ENCODE data around the gene ADAMTS14.
A peak's percentile ranks its signal among the peaks of the same experiment; 100 is the strongest.
"Not testable (repeated sequence)": the region's sequence is repeated elsewhere in the genome, so short reads cannot be mapped to it uniquely, and the experiment has no call there.

Gene ADAMTS14

GRCh38 chr10:70660722-70661121 lies 11.6 kb upstream of the ADAMTS14 start:
- no peak for DNase-seq (ENCODE audit: low read depth)
- no peak for TF ChIP-seq CTCF (IDR thresholded peaks at IDR 0.05; ENCODE audit: low read length, missing control alignments)
- no peak overlapping the region for H3K4me3 ChIP-seq (replicated peaks; ENCODE audit: low read depth, low read length)

- no peak for TF ChIP-seq CTCF (IDR thresholded peaks at IDR 0.05; ENCODE audit: low read length, missing control alignments)
- no peak for DNase-seq (ENCODE audit: low read depth)
- H3K4me3 ChIP-seq (replicated peaks; ENCODE audit: low read depth, low read length) = no peak overlapping the region
Observed at GRCh38 chr10:70661623-70662361, 10.5 kb upstream of the ADAMTS14 start.

GRCh38 chr10:70662362-70663220 lies 9.7 kb upstream of the ADAMTS14 start:
- no peak for DNase-seq (ENCODE audit: low read depth)
- H3K4me3 ChIP-seq (replicated peaks; ENCODE audit: low read depth, low read length) = no peak overlapping the region
- TF ChIP-seq CTCF (IDR thresholded peaks at IDR 0.05; ENCODE audit: low read length, missing control alignments) = no peak

DNA sequence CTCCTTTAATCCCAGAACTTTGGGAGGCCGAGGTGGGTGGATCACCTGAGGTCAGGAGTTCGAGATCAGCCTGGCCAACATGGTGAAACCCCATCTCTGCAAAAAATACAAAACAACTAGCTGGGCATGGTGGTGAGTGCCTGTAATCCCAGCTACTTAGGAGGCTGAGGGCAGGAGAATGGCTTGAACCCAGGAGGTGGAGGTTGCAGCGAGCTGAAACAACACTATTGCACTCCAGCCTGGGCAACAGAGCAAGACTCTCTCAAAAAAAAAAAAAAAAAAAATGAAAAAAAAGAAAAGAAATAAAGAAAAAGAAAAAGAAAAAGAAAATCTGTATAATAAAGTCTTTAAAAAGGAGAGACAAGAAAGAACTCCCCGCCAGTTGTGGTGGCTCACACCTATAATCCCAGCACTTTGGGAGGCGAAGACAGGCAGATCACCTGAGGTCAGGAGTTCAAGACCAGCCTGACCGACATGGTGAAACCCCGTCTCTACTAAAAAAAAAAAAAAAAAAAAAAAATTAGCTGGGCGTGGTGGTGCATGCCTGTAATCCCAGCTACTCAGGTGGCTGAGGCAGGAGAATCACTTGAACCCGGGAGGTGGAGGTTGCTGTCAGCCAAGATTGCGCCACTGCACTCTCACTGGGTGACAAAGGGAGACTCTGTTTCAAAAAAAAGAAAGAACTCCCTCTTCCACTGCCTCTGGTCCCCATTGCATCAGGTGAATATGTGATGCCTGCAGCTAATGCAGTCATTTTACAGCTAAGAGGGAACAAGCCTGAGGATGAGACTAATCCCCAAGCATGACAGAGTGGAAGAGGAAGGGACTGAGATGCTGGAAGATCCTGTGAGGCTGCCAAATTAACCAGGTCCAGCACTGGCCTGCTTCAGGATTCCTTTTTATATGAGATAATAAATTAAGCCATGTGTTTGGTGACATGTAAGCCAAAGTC lies 8.6 kb upstream of the ADAMTS14 start:
- not testable (repeated sequence) for H3K4me3 ChIP-seq (replicated peaks; ENCODE audit: low read depth, low read length); DNase-seq (ENCODE audit: low read depth)

DNA sequence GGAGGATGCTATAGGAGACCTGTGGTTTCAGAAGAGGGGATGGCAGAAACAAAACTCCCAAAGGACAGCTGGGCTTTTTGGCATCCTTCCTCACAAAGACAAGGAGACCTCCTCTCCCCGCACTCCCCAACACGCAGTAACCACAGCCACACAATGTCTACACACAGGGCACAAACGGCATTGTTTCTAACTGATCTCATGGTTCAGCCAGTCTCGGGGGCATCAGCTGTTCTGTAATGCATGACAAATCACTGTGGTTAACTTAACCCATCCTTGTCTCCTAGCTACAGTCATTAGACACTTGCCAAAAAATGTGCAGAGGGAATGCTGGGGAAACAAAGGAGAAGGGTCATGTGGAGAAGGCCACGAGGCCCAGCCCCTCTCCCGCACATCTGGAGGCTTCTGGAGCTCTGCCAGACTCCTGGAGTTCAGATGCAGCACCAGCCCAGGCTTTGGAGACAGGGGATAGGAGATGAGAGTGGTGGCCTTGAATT lies 7.6 kb upstream of the ADAMTS14 start:
- no peak for TF ChIP-seq CTCF (IDR thresholded peaks at IDR 0.05; ENCODE audit: low read length, missing control alignments)
- DNase-seq (ENCODE audit: low read depth) = peak; percentile 93
- no peak overlapping the region for H3K4me3 ChIP-seq (replicated peaks; ENCODE audit: low read depth, low read length)

GRCh38 chr10:70666960-70667798 lies 5.1 kb upstream of the ADAMTS14 start:
- no peak overlapping the region for H3K4me3 ChIP-seq (replicated peaks; ENCODE audit: low read depth, low read length)
- TF ChIP-seq CTCF (IDR thresholded peaks at IDR 0.05; ENCODE audit: low read length, missing control alignments) = no peak
- DNase-seq (ENCODE audit: low read depth) = no peak

GRCh38 chr10:70667818-70668217 lies 4.5 kb upstream of the ADAMTS14 start:
- not testable (repeated sequence) for H3K4me3 ChIP-seq (replicated peaks; ENCODE audit: low read depth, low read length); DNase-seq (ENCODE audit: low read depth)
